GM18867 (cell line): ENCODE measurements around the gene GPX6.
"Not testable (repeated sequence)": the region's sequence is repeated elsewhere in the genome, so short reads cannot be mapped to it uniquely, and the experiment has no call there.

Source experiments
- ATAC-seq: cut with Tn5 transposase; IDR thresholded peaks from one replicate; pipeline ENCODE4 v1.9.1; 2021; ENCODE audit warnings: mild to moderate bottlenecking, moderate library complexity; ENCODE audit not compliant: unreplicated experiment

The GPX6 gene

DNA sequence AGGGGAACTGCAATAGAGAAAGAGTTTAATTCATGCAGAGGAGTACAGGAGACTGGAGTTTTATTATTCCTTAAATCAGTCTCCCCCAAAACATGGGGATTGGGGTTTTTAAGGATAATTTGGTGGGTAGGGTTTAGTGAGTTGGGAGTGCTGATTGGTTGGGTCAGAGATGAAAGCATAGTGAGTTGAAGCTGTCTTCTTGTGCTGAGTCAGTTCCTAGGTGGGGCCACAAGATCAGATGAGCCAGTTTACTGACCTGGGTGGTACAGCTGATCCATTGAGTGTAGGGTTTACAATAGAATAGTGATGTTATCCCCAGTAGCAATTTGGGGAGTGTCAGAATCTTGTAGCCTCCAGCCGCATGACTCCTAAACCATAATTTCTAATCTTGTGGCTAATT, 29.1 kb downstream of the GPX6 start:
- ATAC-seq, result no peak

DNA sequence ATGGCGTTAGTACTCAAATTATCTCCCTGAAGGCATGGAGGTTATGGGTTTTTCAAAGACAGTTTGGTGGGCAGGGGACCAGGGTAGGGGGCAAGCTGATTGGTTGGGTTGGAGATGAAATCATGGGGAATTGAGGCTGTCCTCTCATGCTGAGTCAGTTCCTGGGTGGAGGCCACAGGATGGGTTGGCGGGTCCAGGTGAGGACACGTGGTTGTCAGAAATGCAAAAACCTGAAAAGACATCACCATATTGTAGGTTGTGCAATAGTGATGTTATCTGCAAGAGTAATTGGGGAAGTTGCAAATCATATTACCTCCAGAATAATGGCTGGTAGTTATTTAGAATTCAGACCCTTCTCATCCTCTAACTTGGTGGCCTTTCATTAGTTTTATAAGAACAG, 30.1 kb downstream of the GPX6 start:
- no peak for ATAC-seq

- no peak for ATAC-seq
These were observed 35.2 kb downstream of the GPX6 start for GRCh38 chr6:28480253-28480932.

DNA sequence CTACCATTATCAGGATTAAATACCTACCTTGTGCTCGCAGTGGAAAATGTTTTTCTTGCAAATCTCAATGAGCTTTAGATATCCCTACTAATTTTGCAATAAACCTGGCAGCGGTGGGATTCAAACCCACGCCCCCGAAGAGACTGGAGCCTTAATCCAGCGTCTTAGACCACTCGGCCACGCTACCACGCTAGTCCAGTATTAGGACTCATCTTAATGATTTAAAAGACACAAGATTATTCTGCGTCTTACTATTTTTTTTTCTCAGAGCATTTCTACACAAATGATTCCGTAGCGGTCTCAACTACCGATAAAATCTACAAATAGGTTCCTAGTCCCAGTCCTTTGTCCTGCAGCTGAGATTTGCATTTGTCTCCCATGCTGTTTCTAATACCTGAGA, 37.1 kb downstream of the GPX6 start:
- ATAC-seq, result no peak

DNA sequence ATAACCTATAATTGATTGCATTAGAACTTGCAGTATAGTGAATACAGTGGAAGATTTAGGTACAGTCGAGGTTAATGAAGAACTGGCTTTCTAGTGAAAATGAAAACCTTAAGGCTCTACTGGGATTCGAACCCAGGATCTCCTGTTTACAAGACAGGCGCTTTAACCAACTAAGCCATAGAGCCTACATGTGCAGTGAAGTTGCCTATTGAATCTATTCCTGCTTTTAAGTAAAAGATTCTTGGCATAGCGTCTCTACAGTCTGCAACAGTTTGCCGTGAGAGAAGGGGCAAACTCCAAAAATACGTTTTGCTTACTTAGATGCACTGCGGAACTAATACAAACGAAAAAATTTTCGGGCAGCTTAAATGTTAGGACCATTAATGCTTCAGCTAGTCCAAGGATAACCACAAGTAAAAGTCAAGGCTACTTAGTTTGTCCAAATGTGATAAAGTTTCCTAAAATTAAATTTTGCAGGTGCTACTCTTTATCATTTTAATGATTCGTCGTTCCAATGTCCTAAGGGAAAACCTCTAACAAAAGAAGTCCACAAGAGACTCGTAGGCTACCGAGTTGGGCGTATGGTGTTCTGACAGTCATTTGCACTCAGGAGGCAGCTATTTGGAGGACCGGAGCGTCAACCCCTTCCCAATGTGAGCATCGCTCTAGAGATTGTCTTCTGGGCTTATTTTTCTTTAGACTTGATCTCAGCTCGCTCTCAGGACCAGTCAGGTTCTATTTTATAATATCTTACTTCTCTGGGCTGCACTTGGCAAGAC, 41.0 kb downstream of the GPX6 start:
- ATAC-seq, result no peak

GRCh38 chr6:28469153-28469745, 46.3 kb downstream of the GPX6 start:
- not testable (repeated sequence) for ATAC-seq

- no peak for ATAC-seq
These were observed 47.5 kb downstream of the GPX6 start for GRCh38 chr6:28468056-28468455.

DNA sequence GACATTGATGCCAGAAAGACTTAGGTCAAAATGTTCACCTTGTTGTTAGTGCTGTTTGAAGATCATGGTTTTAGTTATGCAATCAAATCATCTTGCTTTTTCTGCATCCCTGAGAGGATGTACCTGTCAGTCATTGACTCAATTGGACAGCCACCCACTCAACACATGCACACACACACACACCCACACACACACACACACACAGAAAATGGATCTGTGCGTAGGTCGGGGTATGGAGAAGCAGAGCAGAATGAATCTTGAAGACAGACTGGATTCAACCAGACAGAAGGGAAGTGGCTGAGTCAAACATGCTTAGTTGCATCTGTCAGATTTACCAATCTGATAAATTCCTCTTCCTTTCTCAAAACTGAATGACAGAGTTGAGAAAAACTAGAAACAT, 53.2 kb downstream of the GPX6 start:
- ATAC-seq, result no peak

- ATAC-seq, result no peak
These were observed 57.0 kb downstream of the GPX6 start for GRCh38 chr6:28458568-28458967.
